HG03103 (cell line): ENCODE measurements around the gene MSMB.
"Not testable (repeated sequence)": the region's sequence is repeated elsewhere in the genome, so short reads cannot be mapped to it uniquely, and the experiment has no call there.

Experiments
- ATAC-seq: cut with Tn5 transposase; IDR thresholded peaks from one replicate; pipeline ENCODE4 v1.9.1; 2021; ENCODE audit warnings: low read depth; ENCODE audit not compliant: unreplicated experiment

MSMB gene

GRCh38 chr10:46070749-46071148 lies 24.7 kb upstream of the MSMB start:
- no peak for ATAC-seq

GRCh38 chr10:46069771-46070463 lies 23.8 kb upstream of the MSMB start:
- no peak for ATAC-seq

- ATAC-seq = no peak
These were observed 22.8 kb upstream of the MSMB start for GRCh38 chr10:46068905-46069304.

- no peak for ATAC-seq
These were observed 22.0 kb upstream of the MSMB start for GRCh38 chr10:46068117-46068516.

- no peak for ATAC-seq
These were observed 18.3 kb upstream of the MSMB start for GRCh38 chr10:46064269-46064817.

- ATAC-seq = no peak
These were observed 16.8 kb upstream of the MSMB start for GRCh38 chr10:46062723-46063428.

GRCh38 chr10:46060706-46061105 lies 14.6 kb upstream of the MSMB start:
- ATAC-seq = no peak

GRCh38 chr10:46057927-46058326 lies 11.9 kb upstream of the MSMB start:
- ATAC-seq = not testable (repeated sequence)

GRCh38 chr10:46057038-46057437 lies 11.0 kb upstream of the MSMB start:
- ATAC-seq = no peak

- ATAC-seq = no peak
These were observed 9.7 kb upstream of the MSMB start for GRCh38 chr10:46055771-46056170.

GRCh38 chr10:46053534-46054434 lies 7.7 kb upstream of the MSMB start:
- ATAC-seq = no peak

GRCh38 chr10:46052791-46053375 lies 6.8 kb upstream of the MSMB start:
- no peak for ATAC-seq

GRCh38 chr10:46052057-46052790 lies 6.2 kb upstream of the MSMB start:
- ATAC-seq = no peak

- no peak for ATAC-seq
These were observed 5.0 kb upstream of the MSMB start for GRCh38 chr10:46050941-46051623.

- not testable (repeated sequence) for ATAC-seq
These were observed 3.4 kb upstream of the MSMB start for GRCh38 chr10:46049497-46049831.

- ATAC-seq = no peak
These were observed 2.1 kb upstream of the MSMB start for GRCh38 chr10:46048152-46048551.

- no peak for ATAC-seq
These were observed 3.5 kb downstream of the MSMB start for GRCh38 chr10:46042527-46042926.

- ATAC-seq = no peak
These were observed 6.1 kb downstream of the MSMB start for GRCh38 chr10:46040004-46040403.

GRCh38 chr10:46037107-46037825 lies 8.8 kb downstream of the MSMB start:
- ATAC-seq = no peak
